SU-DHL-6 (cell line): ENCODE data around the gene LOXHD1.

Experiments
- H2AFZ ChIP-seq: fragments of 200-600 bp; sonication (generic); 2 replicates; pipeline ENCODE4 v1.6.1; 2014; ENCODE audit warnings: low read depth, mild to moderate bottlenecking, moderate library complexity, mixed read lengths, antibody characterized with exemption, low read length; ENCODE audit not compliant: severe bottlenecking
- H3F3A ChIP-seq: fragments of 200-600 bp; shearing (Covaris generic); 2 replicates; pipeline ENCODE4 v1.6.0; 2016; ENCODE audit warnings: antibody characterized with exemption, mild to moderate bottlenecking; ENCODE audit not compliant: insufficient read depth
- H3K27ac ChIP-seq: fragments of 200-600 bp; sonication (generic); 2 replicates; pipeline ENCODE4 v1.5.1; 2016; ENCODE audit warnings: low read depth, mild to moderate bottlenecking, low read length, moderate library complexity, mixed read lengths
- H3K27me3 ChIP-seq: fragments of 200-600 bp; sonication (generic), shearing (Covaris generic); 2 replicates; pipeline ENCODE4 v1.6.0; 2014; ENCODE audit warnings: mild to moderate bottlenecking, low read length
- H3K36me3 ChIP-seq: fragments of 200-600 bp; sonication (generic); 2 replicates; pipeline ENCODE4 v1.6.1; 2014; ENCODE audit warnings: mild to moderate bottlenecking, low read length, mixed read lengths
- H3K4me2 ChIP-seq: fragments of 300-600, 200-600 bp; shearing (Covaris generic), sonication (generic); 2 replicates; pipeline ENCODE4 v1.6.0; 2014; ENCODE audit warnings: low read length, low read depth, mild to moderate bottlenecking; ENCODE audit not compliant: poor library complexity, severe bottlenecking
- H3K4me3 ChIP-seq: fragments of 200-600 bp; sonication (generic); 2 replicates; pipeline ENCODE4 v1.5.1; 2014; ENCODE audit warnings: antibody characterized with exemption, low read length, mild to moderate bottlenecking, mixed read lengths; ENCODE audit not compliant: insufficient read depth, poor library complexity, severe bottlenecking
- H3K79me2 ChIP-seq: fragments of 200-600 bp; sonication (generic); 2 replicates; pipeline ENCODE4 v1.6.1; 2014; ENCODE audit warnings: mild to moderate bottlenecking, low read length, moderate library complexity; ENCODE audit not compliant: insufficient read depth
- H3K9ac ChIP-seq: fragments of 200-600 bp; sonication (generic); 2 replicates; pipeline ENCODE4 v1.7.0; 2014; ENCODE audit warnings: mild to moderate bottlenecking, low read length
- H3K9me2 ChIP-seq: fragments of 200-600 bp; sonication (generic); replicated peaks from 2 replicates; pipeline ENCODE4 v1.6.1; 2014; ENCODE audit warnings: low read length; ENCODE audit not compliant: insufficient read depth
- H3K9me3 ChIP-seq: fragments of 200-600 bp; sonication (generic); 2 replicates; pipeline ENCODE4 v1.6.1; 2014; ENCODE audit warnings: low read length, mixed read lengths; ENCODE audit not compliant: insufficient read depth
- H4K20me1 ChIP-seq: fragments of 200-600 bp; sonication (generic); 2 replicates; pipeline ENCODE4 v1.6.1; 2014; ENCODE audit warnings: low read depth, mild to moderate bottlenecking, antibody characterized with exemption, low read length, moderate library complexity, mixed read lengths
- EZH2phosphoT487 ChIP-seq: fragments of 200-600 bp; sonication (generic), shearing (Covaris generic); conservative IDR thresholded peaks from 2 replicates; pipeline ENCODE4 v1.6.1; 2018; ENCODE audit warnings: mild to moderate bottlenecking, antibody characterized with exemption, low read length, moderate library complexity, mixed read lengths
- TF ChIP-seq, protein P1 (sequence below): fragments of 200-600 bp; sonication (generic); IDR thresholded peaks from one replicate; pipeline ENCODE4 v1.5.1; 2017; ENCODE audit warnings: antibody characterized with exemption, mild to moderate bottlenecking, low read length, moderate library complexity; ENCODE audit not compliant: insufficient read depth, poor library complexity, severe bottlenecking

Gene LOXHD1

DNA sequence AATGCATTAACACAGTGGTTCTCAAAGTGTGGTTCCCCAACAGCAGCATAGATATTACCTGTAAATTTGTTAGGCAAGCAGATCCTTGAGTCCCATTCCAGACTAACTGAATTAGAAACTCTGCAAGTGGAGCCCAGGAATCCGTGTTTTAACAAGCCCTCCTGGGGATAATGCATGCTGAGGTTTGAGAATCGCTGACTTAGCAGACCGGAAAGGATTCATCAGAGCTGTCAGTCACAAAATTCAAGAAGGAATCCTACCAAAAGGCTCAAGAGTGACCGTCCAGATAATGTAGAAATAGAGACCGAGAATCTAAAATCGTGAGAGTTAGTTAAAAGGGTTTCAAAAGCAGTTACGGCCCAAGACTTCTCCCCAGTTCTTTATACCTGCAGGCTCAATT lies 66.9 kb downstream of the LOXHD1 start:
- H3K9ac ChIP-seq = no peak overlapping the region
- H3K4me2 ChIP-seq = no peak overlapping the region
- H3K4me3 ChIP-seq = no peak overlapping the region
- TF ChIP-seq, protein P1, sequence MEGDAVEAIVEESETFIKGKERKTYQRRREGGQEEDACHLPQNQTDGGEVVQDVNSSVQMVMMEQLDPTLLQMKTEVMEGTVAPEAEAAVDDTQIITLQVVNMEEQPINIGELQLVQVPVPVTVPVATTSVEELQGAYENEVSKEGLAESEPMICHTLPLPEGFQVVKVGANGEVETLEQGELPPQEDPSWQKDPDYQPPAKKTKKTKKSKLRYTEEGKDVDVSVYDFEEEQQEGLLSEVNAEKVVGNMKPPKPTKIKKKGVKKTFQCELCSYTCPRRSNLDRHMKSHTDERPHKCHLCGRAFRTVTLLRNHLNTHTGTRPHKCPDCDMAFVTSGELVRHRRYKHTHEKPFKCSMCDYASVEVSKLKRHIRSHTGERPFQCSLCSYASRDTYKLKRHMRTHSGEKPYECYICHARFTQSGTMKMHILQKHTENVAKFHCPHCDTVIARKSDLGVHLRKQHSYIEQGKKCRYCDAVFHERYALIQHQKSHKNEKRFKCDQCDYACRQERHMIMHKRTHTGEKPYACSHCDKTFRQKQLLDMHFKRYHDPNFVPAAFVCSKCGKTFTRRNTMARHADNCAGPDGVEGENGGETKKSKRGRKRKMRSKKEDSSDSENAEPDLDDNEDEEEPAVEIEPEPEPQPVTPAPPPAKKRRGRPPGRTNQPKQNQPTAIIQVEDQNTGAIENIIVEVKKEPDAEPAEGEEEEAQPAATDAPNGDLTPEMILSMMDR = no peak
- H3K27ac ChIP-seq = no peak overlapping the region
- H3K79me2 ChIP-seq = no peaks in the 10 kb centered on the region
- H3K36me3 ChIP-seq = no peaks in the 10 kb centered on the region
- H3F3A ChIP-seq = no peaks in the 10 kb centered on the region
- H3K27me3 ChIP-seq = no peaks in the 10 kb centered on the region
- no peak overlapping the region for H2AFZ ChIP-seq
- no peaks in the 10 kb centered on the region for H3K9me3 ChIP-seq
- no peaks in the 10 kb centered on the region for H4K20me1 ChIP-seq
- H3K9me2 ChIP-seq = no peaks in the 10 kb centered on the region

DNA sequence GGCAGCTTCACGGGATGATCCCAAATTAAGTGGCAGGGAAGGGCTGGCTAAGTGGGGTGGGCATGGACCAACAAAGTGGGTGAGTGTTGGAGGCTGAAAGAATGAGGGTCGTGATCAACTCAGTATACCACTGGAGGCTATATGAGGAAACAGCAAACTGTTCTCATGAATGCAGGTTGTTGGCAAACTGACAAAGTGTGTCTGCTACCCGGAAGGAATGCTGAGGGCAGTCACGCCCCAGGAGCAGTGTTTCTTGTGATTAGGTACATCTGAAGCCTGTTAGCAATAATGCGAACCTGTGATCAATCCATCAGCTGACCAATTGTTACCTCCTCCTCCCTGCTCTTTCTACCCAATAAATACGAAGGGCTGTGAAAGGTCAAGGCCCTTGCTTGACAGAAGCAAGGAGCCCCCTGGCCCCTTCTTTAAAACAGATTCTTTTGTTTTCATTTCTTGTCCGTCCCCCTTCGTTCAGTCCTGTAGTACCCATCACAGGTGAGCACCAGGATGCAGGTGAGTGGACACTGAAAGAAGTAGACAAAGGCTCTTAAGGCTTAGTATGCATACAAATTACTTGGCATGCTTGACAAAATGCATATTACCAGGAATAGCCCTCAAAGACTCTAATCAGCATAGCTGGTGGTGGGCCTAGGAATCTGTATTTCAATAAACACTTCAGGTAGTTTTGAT lies 67.9 kb downstream of the LOXHD1 start:
- Histone ChIP-seq H3K36me3 (no peaks in the 10 kb centered on the region), H3F3A (no peaks in the 10 kb centered on the region), H3K27ac (no peak overlapping the region), H3K4me2 (no peak overlapping the region), H3K4me3 (no peak overlapping the region), H3K27me3 (no peaks in the 10 kb centered on the region), H2AFZ (no peak overlapping the region), H3K9me2 (no peaks in the 10 kb centered on the region), H3K79me2 (no peaks in the 10 kb centered on the region), H3K9me3 (no peaks in the 10 kb centered on the region), H3K9ac (no peak overlapping the region), H4K20me1 (no peaks in the 10 kb centered on the region)
- TF ChIP-seq, protein P1 = no peak
- no peak for TF ChIP-seq EZH2phosphoT487

DNA sequence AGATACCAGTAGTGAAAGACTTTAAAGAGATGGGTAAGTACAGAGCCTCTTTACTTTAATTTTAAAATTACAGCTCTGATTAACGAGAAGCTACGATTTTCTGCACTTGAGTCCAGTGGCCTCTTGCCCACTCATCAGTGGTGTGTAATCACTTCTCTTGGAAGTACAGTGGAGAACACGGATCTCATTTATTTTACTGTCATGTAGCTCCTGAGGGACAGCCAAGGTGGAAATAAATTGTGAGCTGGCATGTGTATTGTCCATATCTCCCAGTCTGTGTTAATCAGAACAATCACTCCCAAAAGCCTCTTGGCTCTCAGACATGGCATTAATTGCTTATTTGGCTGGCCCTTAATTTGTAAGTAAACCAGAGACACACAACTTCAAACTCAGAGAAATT lies 69.4 kb downstream of the LOXHD1 start:
- TF ChIP-seq, protein P1 = no peak
- H2AFZ ChIP-seq = no peak overlapping the region
- H3K9me3 ChIP-seq = no peaks in the 10 kb centered on the region
- no peak overlapping the region for H3K9ac ChIP-seq
- no peaks in the 10 kb centered on the region for H3K36me3 ChIP-seq
- no peak overlapping the region for H3K4me3 ChIP-seq
- no peak overlapping the region for H3K4me2 ChIP-seq
- H4K20me1 ChIP-seq = no peaks in the 10 kb centered on the region
- no peaks in the 10 kb centered on the region for H3K79me2 ChIP-seq
- H3K27me3 ChIP-seq = no peaks in the 10 kb centered on the region
- H3K27ac ChIP-seq = no peak overlapping the region
- H3K9me2 ChIP-seq = no peaks in the 10 kb centered on the region
- no peaks in the 10 kb centered on the region for H3F3A ChIP-seq
